ENCODE results near the gene FXR2.
"Not testable (repeated sequence)": the region's sequence is repeated elsewhere in the genome, so short reads cannot be mapped to it uniquely, and the experiment has no call there.

Gene FXR2

GRCh38 chr17:7631398-7632380, 17.0 kb upstream of the FXR2 start:
- POLR2A ChIA-PET, result interaction anchor here (1.0 to 1.5 kb wide), 2 partner anchors 19 to 56 kb away, joined by 3 to 11 read pairs; partner anchors contain the start of genes ATP1B2 and TP53
- no peak for TF ChIP-seq CTCF (IDR thresholded peaks at IDR 0.05; ENCODE audit: control extremely low read depth, extremely low read depth, low read depth, missing control alignments)
- CTCF ChIA-PET, result interaction anchor here (1.0 to 9.5 kb wide), 17 partner anchors 8 to 201 kb away, joined by 3 to 112 read pairs (median 5); partner anchors contain the start of genes ATP1B2, FXR2, SOX15 and TP53
- DNase-seq (ENCODE audit: extremely low spot score), result peak; percentile 5

- DNase-seq (ENCODE audit: extremely low spot score), result no peak
- no peak for TF ChIP-seq CTCF (IDR thresholded peaks at IDR 0.05; ENCODE audit: control extremely low read depth, extremely low read depth, low read depth, missing control alignments)
- POLR2A ChIA-PET, result no interaction called here
- CTCF ChIA-PET, result interaction anchor here (1.2 to 9.5 kb wide), 6 partner anchors 13 to 57 kb away, joined by 3 to 112 read pairs (median 25); partner anchors contain the start of genes FXR2, TP53 and WRAP53
These were observed 15.4 kb upstream of the FXR2 start, which contains the start of gene SHBG for GRCh38 chr17:7629939-7630571. SHBG (plus strand) TSS chr17:7630135; CDS start chr17:7630173, 38 bp downstream.

GRCh38 chr17:7627250-7628121, 12.8 kb upstream of the FXR2 start, which contains the start of gene SAT2:
SAT2 (minus strand) TSS chr17:7627821; CDS start chr17:7627635, 186 bp downstream.
- TF ChIP-seq CTCF (IDR thresholded peaks at IDR 0.05; ENCODE audit: control extremely low read depth, extremely low read depth, low read depth, missing control alignments), result no peak
- ChIA-PET CTCF (interaction anchor here (1.3 to 9.5 kb wide), 3 partner anchors 13 to 61 kb away, joined by 3 to 68 read pairs (median 31); partner anchors contain the start of genes FXR2, SOX15, TP53 and WRAP53), POLR2A (interaction anchor here (0.5 to 1.5 kb wide), 11 partner anchors 12 to 143 kb away, joined by 3 to 16 read pairs (median 5); partner anchors contain the start of genes ATP1B2, FXR2, MPDU1 and POLR2A)
- peak; percentile 99 for DNase-seq (ENCODE audit: extremely low spot score)

GRCh38 chr17:7626956-7627249, 12.2 kb upstream of the FXR2 start:
- DNase-seq (ENCODE audit: extremely low spot score), result no peak
- CTCF ChIA-PET, result interaction anchor here (1.3 to 9.5 kb wide), 3 partner anchors 12 to 61 kb away, joined by 3 to 68 read pairs (median 31); partner anchors contain the start of genes FXR2, SOX15, TP53 and WRAP53
- TF ChIP-seq CTCF (IDR thresholded peaks at IDR 0.05; ENCODE audit: control extremely low read depth, extremely low read depth, low read depth, missing control alignments), result no peak
- POLR2A ChIA-PET, result interaction anchor here (1.0 to 1.5 kb wide), 3 partner anchors 24 to 142 kb away, joined by 5 to 9 read pairs (median 7); partner anchors contain the start of genes ATP1B2, POLR2A, TP53 and WRAP53

GRCh38 chr17:7626307-7626706, 11.6 kb upstream of the FXR2 start:
- no peak for DNase-seq (ENCODE audit: extremely low spot score)
- ChIA-PET CTCF (interaction anchor here (4.3 to 9.5 kb wide), 2 partner anchors 12 to 62 kb away, joined by 31 to 68 read pairs; partner anchors contain the start of genes FXR2, TP53 and WRAP53), POLR2A (interaction anchor here (0.7 to 1.0 kb wide), 2 partner anchors 24 to 61 kb away, joined by 4 to 5 read pairs; partner anchors contain the start of genes ATP1B2 and TP53)
- TF ChIP-seq CTCF (IDR thresholded peaks at IDR 0.05; ENCODE audit: control extremely low read depth, extremely low read depth, low read depth, missing control alignments), result no peak

GRCh38 chr17:7625749-7626148, 11.1 kb upstream of the FXR2 start:
- DNase-seq (ENCODE audit: extremely low spot score); POLR2A ChIA-PET: not testable (repeated sequence)
- CTCF ChIA-PET, result interaction anchor here (4.3 to 9.5 kb wide), 2 partner anchors 11 to 63 kb away, joined by 31 to 68 read pairs; partner anchors contain the start of genes FXR2, TP53 and WRAP53
